GM18858 (cell line): ENCODE measurements around the gene DUSP8.

Source experiments
- ATAC-seq: cut with Tn5 transposase; IDR thresholded peaks from one replicate; pipeline ENCODE4 v1.9.1; 2021; ENCODE audit not compliant: unreplicated experiment

DUSP8 gene

DNA sequence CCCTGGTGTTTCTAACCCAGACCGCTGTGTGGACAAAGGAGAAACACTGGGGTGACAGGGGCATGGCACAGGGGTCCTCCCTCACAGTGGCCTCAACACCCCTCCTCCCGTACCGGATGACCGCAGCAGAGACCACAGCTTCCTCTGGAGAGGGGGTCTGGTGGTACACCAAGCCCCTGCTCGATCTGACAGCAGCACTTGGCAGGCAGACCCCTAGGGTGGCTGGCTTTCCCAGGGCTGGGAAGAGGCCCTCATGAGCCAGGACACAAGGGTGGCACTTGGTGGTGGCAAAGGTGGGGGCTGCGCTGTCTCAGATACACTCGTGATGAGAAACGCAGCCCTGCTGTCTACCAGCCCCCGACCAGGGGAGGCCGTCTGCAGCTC, 38.7 kb downstream of the DUSP8 start:
- ATAC-seq: no peak

DNA sequence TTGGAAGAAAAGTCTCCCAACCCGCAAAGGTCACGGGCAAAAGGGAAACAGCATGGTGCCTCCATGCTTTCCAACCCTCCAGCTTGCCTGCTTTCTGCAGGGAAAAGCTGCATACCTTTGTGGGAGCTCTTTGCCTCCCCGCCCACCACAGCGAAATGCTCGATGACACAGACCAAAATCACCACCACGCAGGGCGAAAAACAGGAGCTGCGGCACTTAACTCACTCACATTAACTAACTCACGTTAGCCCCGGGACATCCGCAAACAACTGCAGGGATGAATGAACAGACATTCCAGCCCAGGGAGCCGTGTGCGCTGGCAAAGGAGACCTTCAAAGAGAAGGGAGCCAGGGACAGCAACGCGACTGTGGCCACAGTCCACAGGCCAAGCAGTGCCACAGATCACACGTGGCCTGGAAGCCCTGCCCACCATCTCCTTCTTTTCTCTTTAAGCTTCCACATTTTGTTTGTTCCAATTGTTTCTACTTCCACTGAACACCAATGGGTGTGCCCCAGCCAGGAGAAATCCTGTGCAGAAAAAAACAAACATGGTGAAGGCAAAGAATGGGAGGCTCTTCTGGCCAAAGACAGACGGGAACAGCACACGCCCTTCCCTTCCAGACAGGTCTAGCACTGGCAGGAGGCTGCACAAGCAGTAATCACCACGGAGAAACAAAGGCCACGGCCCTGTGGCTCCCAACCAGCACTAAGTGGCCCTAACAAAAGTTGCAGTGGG, 39.3 kb downstream of the DUSP8 start:
- ATAC-seq: no peak

DNA sequence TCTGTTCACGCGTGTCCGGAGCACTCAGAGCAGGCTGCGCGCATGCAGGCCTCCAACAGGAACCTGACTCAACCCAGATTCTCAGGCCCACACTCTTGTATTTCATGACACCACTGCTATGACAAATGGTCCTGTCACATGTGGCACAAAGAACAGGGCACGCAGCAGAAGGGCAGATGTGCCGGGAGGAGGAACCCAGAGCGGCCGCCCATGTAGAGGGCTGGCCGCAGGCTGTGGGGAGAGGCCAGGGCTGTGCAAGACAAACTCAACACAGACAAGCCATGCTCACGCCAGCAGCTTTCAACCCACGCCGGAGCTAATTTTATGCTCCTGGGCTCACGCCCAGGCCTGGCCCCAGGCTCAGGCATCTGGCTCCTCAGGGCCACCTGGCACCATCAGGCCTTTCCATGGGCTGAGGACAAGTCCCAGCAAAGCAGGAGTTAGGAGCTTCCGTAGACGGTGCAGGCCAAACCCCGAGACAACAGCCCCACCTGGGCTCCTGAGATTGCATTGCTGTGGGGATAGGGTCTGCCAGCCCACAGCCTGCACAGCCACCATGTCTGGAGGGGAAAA, 40.0 kb downstream of the DUSP8 start:
- ATAC-seq: no peak

DNA sequence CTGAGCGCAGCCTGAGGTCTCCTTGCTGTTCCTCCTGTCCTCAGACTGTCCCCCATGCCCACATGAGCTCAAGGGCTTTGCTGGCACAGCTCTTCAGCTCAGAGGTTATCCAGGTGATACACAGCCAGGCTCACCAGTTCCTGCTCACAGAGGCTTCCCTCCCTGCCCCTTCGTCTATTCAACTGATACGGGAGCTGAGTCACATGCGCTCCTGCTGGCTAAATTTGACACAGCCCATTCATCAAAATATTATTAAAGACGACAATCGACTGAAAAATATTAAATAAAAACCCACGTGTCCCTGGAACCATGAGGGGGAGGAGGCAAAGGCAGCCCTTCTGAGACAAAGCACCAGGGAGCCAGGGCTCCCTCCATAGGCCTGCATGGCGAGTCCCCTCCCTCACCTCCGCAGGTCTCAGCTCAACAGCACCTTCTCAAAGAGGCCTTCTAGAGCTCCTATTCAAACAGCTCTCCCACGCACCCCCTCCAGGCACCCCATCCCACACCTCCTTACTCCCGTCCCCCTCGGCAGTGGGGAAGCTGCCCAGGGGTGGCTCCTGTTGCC, 40.5 kb downstream of the DUSP8 start:
- ATAC-seq: no peak

DNA sequence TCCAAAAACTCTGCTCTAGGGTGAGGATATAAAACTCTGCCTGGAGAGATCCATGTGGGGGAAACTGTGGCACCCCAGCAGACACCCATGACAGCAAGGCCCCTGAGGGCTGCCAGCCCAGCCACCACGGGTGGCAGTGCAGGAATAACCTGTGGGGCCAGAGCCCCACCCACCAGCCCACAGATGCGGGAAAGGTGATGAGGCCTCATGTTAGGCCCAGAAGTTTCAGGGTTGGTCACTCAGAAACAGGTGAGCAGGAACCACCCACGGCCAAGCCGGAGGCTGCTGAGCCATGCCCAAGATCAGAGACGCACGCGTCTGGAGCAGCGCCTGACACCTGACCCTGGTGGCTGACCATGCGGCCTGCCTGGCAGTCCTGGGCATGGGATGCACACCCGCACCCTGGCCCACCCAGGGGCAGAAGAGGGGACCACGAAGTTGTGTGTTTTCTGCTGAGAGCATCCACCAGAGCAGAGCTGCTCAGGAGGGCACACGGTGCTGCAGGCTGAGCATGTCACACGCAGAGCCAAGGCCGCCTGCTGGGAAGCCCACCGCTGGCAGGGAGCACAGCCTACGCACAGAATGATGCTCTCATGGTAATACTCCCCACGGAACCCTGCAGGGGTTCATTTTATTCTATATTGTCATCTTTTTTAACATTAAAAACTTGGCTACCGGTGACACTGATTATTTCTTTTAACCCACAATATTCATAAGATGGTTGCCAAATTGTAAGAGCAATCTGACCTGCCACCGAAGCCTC, 41.2 kb downstream of the DUSP8 start:
- no peak for ATAC-seq

DNA sequence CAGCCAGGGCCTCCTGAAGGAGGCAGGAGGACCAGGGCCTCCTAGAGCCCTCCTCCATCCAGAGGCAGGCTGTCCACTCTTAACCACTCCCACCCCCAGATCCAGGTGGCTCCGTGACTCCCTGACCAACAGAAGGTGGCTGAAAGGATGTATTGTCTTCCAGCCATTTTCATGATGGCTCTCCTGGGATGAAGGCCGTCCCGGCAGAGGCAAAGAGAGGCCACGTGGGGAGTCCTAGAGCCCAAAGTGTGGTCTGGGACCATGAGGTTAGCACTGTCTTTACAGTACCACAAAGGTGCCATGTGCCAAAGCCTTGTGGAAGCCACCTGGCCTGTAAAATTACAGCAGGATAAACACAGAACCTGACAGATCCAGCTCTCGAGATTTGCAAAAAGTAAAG, 42.3 kb downstream of the DUSP8 start:
- no peak for ATAC-seq

DNA sequence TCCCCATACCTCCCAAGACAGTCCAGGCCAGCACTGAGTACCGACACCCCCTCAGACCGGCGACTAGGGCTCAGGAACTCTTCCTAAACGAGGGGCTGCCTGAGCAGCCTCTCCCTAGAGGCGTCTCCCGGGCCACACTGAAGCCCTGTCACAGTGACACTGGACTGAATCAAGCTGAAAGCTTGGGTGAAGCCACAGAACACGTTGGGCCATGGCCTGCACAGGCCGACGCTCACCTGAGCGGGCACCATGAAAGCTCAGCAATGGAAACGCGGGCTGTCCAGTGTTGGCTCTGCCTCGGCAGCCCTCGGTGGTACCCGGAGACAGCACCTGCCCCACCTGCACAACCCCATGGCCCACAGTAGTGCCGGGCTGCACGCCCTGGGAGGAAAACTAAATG, 42.8 kb downstream of the DUSP8 start:
- no peak for ATAC-seq

DNA sequence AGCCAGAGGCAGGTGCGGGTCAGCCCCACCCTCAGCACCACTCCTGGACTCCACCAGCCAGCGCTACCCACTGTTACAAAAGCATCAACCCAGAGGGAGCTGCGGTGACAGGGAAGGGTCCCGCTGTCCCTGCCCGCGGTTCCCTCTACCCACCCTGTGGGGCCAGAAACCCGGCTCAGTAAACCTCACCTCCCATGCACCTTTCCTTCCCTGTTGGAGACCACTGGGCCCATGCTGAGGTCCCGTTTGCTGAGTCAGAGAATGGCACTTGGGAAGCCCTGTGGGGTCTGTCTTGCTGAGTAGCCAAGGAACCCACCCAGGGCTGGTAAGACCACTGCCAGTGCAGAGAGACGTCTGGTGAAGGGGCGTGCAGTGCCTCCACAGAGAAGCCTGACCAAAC, 43.4 kb downstream of the DUSP8 start:
- ATAC-seq: no peak

DNA sequence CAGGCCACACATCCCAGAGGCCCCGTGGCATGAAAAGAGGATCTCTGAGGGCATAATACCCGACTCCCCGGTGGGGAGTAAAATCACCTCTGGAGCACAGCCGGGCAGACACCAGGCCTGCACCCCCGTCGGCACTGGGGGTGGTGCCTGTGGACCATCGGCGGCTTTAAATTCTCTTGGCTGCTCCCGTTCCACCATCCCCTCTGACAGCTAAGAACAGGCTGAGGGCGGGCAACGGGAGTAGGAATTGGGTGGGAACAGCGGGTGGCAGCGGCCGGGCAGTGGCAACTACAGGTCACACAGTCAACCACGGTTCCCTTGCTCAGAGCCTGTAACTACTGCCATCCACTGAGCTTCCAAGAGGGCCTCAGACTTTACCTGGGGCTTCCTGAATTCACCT, 45.3 kb downstream of the DUSP8 start:
- no peak for ATAC-seq

DNA sequence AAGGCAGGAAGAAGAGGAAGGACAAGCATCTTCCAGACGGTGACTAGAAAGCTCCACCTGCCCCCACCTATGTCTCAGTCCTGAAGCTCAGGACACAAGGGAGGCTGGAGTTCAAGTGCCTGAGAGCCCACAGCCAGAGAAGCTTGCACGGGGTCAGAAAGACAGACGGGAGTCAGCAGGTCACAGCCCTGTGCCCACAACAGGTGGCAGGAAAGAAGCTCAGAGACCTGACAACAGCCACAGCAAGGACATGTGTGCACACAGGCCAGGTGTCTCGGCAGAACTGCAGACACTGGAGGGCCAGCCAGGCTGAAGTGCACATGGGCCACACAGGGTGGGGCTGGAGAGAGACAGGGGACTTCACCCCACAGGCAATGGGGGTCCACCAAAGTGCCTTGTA, 48.3 kb downstream of the DUSP8 start:
- ATAC-seq: no peak

DNA sequence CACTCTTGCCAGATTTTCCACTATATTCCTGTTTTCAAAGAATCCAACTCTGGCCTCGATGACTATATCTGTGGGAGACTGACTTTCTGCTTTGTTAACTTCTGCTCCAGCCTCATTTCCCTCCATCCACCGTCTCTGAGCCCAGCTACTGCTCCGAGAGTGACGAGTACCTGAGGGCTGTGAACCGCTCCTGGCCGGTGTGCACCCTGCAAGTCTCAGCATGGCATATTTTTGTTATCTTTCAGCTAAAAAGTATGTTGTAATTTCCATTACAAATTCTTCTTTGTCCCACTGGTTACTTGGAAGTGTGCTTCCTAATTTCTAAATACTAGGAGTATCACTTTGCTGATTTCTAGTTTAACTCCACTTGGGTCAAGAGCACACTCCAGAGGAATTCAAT, 49.0 kb downstream of the DUSP8 start:
- no peak for ATAC-seq

DNA sequence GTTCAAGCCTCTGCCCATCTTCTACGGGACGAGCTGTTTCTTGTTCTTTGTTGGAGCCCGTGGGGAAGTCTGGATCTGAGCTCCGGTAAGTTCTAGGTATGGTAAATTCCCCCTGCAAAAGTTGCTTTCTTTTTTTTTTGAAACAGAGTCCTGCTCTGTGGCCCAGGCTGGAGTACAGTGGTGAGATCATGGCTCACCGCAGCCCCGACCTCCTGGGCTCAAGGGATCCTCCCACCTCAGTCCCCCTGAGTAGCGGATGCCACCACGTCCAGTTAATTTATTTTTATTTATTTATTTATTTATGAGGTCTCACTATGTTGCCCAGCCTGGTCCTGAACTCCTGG, 50.0 kb downstream of the DUSP8 start:
- ATAC-seq: no peak

DNA sequence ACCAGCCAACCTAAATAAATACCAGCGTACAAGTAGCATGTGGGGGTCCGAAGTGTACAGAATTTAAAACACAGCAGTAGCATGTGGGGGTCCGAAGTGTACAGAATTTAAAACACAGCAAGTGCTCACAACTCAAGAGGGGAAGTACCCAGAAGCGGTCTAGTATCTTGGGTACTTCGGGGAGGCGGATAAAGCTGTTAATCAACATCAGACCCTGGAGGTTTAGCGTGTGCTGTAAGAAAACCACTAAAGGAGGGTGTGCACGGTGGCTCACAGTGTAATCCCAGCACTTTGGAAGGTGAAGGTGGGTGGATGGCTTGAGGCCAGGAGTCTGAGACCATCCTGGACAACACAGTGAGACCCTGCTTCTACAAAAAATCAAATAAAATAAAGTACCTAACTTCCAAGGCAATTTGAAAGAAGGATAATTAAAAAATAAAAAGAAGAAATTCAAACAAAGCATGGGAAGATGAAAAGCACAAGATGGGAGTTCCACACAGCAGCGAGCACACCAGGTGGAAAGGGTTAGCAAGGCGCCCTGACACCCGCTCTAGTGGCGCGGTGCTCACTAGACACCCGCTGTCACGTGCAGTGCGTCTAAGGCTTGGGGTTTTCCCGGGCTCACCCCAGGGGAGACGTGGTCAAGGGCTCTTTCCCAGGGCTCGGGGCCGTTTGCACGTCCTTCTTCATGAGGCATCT, 50.5 kb downstream of the DUSP8 start:
- ATAC-seq: peak; percentile 71

DNA sequence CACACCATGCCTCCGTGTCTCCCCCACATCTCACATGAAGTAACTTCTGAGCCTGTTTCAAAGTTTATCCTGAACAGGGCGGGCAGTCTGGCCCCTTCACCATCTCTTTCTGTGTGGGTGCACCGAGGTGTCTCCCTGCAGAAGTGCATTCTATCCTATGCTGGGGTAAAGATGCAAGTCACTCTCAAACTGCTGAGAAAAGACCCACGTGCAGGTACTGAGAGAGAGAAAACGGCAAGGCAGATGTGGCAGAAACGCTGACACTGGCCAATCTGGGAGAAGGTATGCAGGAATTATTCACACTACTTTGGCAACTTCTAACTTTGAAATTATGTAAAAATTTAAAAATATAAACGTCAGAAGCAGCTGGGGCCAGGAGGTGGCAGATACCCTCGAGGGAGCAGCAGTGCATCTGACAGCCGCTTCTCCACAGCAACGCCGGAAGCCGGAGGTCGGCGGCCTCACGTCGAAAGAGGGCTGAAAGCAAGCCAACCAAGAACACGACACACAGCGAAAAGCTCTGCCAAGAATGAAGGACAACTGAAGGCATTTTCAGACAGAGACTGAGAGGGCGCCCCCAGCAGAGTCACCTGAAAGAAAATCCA, 51.3 kb downstream of the DUSP8 start:
- ATAC-seq: no peak

DNA sequence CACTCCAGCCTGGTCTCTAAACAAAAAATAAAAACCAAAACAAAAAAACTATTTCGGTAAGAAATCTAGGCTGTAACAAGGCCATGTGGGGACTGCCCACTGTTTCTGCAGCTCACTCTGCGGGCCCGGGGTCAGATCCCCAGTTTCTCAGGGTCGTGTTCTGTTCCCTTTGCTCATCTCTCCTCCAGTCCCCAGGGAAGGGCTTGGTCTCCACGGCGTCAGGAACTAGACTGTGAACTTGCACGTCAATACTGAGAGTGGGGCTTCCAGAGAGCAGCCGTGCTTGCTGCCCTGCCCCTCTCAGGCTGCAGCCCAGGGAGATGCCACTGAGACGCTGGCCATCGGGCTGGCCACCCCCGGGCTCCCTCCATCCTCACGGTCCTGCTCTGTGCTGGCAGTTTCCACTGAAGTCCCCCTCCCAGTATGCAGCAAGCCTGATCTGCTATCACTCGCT, 51.8 kb downstream of the DUSP8 start:
- no peak for ATAC-seq

DNA sequence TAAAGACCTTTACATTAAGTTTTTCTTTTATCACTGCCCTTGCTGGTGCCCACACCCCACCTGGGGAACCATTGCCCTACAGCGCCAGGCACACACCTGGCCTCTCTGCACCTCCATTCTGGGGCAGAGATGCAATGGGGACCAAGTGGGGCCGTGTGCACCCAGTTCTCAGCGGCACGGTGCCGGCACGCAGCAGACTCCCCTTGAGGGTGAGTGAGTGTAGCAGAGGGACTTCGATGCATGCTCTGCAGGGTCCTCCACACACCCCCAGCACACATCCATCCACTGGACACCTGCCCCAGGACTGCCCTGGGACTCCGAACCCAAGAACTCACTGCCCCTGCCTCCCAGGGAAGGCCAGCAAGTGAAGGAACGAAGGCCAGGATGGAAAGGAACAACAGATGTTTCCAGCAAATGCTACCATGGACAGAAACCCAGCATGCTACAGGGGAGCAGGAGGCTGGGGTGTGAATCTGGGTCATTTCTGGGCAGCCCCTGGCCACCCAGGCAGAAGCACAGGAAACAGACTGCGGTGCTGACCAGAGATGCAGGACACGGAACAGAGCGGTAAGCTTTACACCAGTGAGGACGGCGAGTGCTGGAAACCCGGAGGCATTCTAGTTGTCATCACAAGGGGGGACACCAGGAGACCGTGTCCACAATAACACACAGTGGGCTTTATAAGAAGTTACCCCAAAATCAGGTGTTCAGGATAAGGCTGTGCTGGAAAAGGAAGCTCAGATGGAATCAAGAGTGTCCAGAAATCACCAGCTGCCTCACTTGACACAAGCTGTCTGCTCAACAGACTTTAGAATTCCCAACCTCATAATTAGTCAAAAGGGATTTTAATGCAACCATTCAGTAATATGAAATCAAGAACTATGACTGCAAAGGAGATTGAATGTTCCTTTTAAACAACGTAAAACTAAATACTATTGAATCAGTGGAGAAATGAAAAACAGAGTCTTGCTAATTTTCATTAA, 52.8 kb downstream of the DUSP8 start:
- no peak for ATAC-seq

DNA sequence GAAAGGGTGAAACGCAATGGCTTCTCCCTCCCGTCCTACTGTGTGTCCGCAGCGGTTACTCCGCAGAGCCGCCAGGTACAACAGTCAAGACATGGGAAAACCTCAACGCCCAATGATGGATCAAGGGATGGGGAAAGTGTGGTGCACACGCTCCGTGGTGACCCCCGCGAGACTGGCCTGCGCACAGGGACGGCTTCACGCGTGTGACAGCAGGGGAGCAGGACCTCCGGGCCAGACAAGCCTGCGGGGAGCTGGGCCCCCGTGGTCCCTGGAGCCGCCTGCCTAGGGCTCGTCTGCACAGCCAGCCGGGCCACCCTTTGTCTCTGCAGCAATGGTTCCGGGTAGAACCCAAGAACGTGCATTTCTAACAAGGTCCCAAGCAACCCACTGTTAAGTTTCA, 53.8 kb downstream of the DUSP8 start:
- ATAC-seq: no peak

DNA sequence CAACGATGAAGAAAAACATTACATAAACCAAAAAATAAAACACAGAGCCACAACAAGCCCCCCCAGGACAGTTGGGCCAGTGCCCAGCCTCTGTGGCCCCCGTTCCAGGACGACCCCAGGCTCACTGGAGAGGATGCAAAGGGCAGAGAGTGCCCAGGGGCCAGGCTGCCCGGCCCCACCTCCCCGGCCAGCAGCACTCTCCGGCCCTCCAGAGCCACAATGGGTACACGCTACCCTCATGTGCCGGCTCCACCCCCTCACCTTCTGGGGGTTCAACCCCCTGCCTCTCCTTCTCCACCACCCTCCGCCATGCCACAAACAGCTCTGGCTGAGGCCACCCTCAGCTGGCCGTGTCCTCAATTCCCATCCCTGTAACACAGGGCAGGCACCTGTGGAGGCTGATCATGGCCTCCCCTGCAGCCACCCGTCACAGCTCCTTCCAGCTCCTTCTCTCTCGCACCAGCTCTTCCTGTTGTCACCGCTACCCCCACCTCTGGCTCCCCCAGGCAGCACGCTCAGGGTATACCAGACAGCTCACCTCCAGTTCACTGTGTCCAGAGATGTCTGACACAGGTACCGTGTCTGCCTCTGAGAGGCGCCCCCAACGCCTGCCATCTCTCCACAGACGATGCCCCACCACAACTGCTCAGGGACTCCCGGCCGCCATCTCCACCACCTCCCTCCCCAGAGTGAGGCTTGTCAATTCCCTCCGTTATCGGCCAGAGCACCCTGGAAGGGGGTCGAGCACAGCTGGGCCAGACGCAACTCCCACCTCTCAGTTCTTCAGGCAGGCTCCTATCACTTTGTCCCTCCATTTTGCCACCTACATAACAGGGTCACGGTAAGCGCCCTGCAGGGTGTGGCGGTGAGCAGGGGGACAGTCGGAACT, 54.7 kb downstream of the DUSP8 start:
- no peak for ATAC-seq
